Left lung (tissue), 10 donors: ENCODE measurements around the gene SWT1. TPM values are rescaled to one million over a fixed set of nuclear protein-coding genes. Genes with fewer than 3 reads are reported as not detected.
"Not testable (repeated sequence)": the region's sequence is repeated elsewhere in the genome, so short reads cannot be mapped to it uniquely, and the experiment has no call there.

Experiments
- ATAC-seq: fragments of 200-7000 bp; cut with Tn5 transposase; one replicate; pipeline ENCODE4 v1.9.1; 2020; ENCODE audit warnings: moderate library complexity
- DNase-seq, 4 donors: peaks; one replicate each; pipeline ENCODE4 v3.0.0-alpha.2; 2013 to 2020
- H3K27ac ChIP-seq, 2 donors: fragments of 200-600 bp; sonication (generic) in 1 of 2; one replicate each; pipeline versions ENCODE4 v1.5.0 to v1.8.0; 2020 to 2021
- H3K27me3 ChIP-seq, 2 donors: fragments of 200-600 bp; sonication (generic) in 1 of 2; one replicate each; pipeline versions ENCODE4 v1.5.0 to v1.8.0; 2020 to 2021
- H3K36me3 ChIP-seq, 2 donors: fragments of 200-600 bp; sonication (generic) in 1 of 2; one replicate each; pipeline versions ENCODE4 v1.5.0 to v1.8.0; 2020 to 2021
- H3K4me1 ChIP-seq, 2 donors: fragments of 200-600 bp; one replicate each; pipeline ENCODE4 v1.8.0; 2021
- H3K4me3 ChIP-seq, 2 donors: fragments of 200-600 bp; sonication (generic) in 1 of 2; one replicate each; pipeline versions ENCODE4 v1.5.0 to v1.8.0; 2020 to 2021; ENCODE audit warnings: mild to moderate bottlenecking in 1 of 2
- H3K9me3 ChIP-seq, 2 donors: fragments of 200-600 bp; sonication (generic) in 1 of 2; one replicate each; pipeline versions ENCODE4 v1.5.0 to v1.8.0; 2020 to 2021
- intact Hi-C, 2 donors: fragments of 100-400 bp; cut with DNase I; formaldehyde crosslinking; loops; one replicate each; pipeline versions ENCODE4 v1.11.2 to v1.14.2; 2022
- polyA plus RNA-seq, 6 donors: library from polyadenylated mRNA; unstranded; fragments of 120-200 nt; gene quantifications; one replicate each; pipeline ENCODE4 v1.2.1, GENCODE V29; 2013; ENCODE audit not compliant: insufficient read length in 6 of 6
- total RNA-seq, 2 donors: library from RNA; stranded (reverse); fragmentation: NEBNext Ultra II Directional; extraction: Animal tissue kit (Norgen Biotek cat#: 25700); gene quantifications; one replicate each; pipeline ENCODE4 v1.2.1, GENCODE V29; 2021
- TF ChIP-seq, protein P1 (sequence below), 2 donors: fragments of 200-600 bp; sonication (generic) in 1 of 2; IDR thresholded peaks; one replicate each; pipeline versions ENCODE4 v1.5.0 to v1.8.0; 2021; ENCODE audit warnings: antibody characterized with exemption in 2 of 2
- donor health status: DM: no; HTN: yes; CAD: no.
- donor health status: DM: no; HTN: no; CAD: no.

The SWT1 gene
- total and polyA plus RNA-seq, 8 donors = 6.5 to 11.4 (median 9.5) TPM

DNA sequence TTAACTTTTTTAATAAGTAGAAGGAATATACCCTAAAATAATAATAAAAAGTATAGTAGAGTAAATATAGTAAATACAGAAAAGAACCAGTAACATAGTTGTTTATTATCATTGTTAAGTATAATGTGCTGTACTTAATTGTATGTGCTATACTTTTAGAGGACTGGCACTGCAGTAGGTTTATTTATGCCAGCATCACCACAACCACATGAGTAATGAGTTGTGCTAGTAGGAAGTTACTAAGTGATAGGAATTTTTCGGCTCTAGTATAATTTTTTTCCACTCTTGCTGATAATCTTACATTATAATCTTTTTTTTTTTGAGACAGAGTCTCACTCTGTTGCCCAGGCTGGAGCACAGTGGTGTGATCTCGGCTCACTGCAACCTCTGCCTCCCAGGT is 88.5 kb downstream of the SWT1 start:
- no peaks in the 10 kb centered on the region for H3K4me1 ChIP-seq
- ATAC-seq (no peak), DNase-seq (no peak)
- TF ChIP-seq, protein P1, sequence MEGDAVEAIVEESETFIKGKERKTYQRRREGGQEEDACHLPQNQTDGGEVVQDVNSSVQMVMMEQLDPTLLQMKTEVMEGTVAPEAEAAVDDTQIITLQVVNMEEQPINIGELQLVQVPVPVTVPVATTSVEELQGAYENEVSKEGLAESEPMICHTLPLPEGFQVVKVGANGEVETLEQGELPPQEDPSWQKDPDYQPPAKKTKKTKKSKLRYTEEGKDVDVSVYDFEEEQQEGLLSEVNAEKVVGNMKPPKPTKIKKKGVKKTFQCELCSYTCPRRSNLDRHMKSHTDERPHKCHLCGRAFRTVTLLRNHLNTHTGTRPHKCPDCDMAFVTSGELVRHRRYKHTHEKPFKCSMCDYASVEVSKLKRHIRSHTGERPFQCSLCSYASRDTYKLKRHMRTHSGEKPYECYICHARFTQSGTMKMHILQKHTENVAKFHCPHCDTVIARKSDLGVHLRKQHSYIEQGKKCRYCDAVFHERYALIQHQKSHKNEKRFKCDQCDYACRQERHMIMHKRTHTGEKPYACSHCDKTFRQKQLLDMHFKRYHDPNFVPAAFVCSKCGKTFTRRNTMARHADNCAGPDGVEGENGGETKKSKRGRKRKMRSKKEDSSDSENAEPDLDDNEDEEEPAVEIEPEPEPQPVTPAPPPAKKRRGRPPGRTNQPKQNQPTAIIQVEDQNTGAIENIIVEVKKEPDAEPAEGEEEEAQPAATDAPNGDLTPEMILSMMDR (IDR thresholded peaks at IDR 0.05) = no peak
- intact Hi-C loops = no loop called here
- H3K27ac ChIP-seq = no peak overlapping the region
- no peaks in the 10 kb centered on the region for H3K36me3 ChIP-seq
- no peaks in the 10 kb centered on the region for H3K27me3 ChIP-seq
- H3K4me3 ChIP-seq = no peak overlapping the region
- no peaks in the 10 kb centered on the region for H3K9me3 ChIP-seq

DNA sequence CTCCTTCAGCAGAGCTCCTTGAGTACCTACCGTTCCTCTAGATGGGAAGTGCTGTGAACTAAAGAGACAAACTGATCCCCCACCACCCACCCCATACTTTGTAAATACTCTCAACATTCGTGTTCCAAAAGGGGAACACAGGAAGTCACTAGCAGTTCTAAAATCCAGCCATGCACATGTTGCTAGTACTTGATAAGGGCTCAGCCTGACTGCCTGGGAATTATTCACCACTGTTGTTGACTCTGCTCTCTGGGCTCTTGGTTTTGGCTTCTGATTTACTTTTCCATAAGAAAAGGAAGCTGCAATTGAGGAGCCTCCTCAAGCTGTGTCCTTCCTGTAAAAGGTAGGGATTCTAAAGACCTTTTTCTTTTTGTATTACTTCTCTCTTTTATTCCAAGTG is 92.6 kb downstream of the SWT1 start:
- no peaks in the 10 kb centered on the region for H3K27me3 ChIP-seq
- intact Hi-C loops = no loop called here
- H3K9me3 ChIP-seq = no peaks in the 10 kb centered on the region
- no peak for DNase-seq
- ATAC-seq = peak; percentile 24
- TF ChIP-seq, protein P1 (IDR thresholded peaks at IDR 0.05) = no peak
- H3K4me3 ChIP-seq = no peak overlapping the region
- no peaks in the 10 kb centered on the region for H3K4me1 ChIP-seq
- H3K27ac ChIP-seq = no peak overlapping the region
- no peaks in the 10 kb centered on the region for H3K36me3 ChIP-seq

DNA sequence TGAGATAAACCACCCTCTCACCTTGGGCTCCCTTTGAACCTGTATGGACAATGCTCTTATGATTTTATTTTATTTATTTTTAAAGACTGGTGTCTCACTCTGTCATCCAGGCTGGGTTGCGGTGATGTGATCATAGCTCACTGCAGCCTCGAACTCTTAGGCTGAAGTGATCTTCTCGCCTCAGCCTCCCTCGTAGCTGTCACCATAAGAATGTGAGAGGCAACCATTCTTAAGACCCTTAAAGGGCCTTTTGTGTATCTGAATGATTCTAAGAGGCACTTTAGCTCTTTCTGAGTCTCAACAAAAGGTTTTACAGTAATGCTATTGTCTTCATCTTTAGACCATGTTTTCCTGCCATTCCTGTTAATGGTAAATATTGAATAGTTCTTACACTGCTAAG is 93.1 kb downstream of the SWT1 start:
- TF ChIP-seq, protein P1 (IDR thresholded peaks at IDR 0.05) = no peak
- DNase-seq = no peak
- no peak overlapping the region for H3K4me3 ChIP-seq
- intact Hi-C loops = no loop called here
- ATAC-seq = no peak
- no peaks in the 10 kb centered on the region for H3K4me1 ChIP-seq
- H3K9me3 ChIP-seq = no peaks in the 10 kb centered on the region
- H3K36me3 ChIP-seq = no peaks in the 10 kb centered on the region
- no peak overlapping the region for H3K27ac ChIP-seq
- H3K27me3 ChIP-seq = no peaks in the 10 kb centered on the region

DNA sequence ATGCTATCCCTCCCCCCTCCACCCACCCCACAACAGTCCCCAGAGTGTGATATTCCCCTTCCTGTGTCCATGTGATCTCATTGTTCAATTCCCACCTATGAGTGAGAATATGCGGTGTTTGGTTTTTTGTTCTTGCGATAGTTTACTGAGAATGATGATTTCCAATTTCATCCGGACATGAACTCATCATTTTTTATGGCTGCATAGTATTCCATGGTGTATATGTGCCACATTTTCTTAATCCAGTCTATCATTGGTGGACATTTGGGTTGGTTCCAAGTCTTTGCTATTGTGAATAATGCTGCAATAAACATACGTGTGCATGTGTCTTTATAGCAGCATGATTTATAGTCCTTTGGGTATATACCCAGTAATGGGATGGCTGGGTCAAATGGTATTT is 95.0 kb downstream of the SWT1 start:
- ATAC-seq, H3K27ac ChIP-seq, H3K4me1 ChIP-seq, H3K36me3 ChIP-seq, DNase-seq, H3K4me3 ChIP-seq, intact Hi-C loops, H3K9me3 ChIP-seq, H3K27me3 ChIP-seq: not testable (repeated sequence)

DNA sequence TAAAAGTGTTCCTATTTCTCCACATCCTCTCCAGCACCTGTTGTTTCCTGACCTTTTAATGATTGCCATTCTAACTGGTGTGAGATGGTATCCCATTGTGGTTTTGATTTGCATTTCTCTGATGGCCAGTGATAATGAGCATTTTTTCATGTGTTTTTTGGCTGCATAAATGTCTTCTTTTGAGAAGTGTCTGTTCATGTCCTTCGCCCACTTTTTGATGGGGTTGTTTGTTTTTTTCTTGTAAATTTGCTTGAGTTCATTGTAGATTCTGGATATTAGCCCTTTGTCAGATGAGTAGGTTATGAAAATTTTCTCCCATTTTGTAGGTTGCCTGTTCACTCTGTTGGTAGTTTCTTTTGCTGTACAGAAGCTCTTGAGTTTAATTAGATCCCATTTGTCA is 95.4 kb downstream of the SWT1 start:
- H3K36me3 ChIP-seq, H3K4me1 ChIP-seq, H3K27me3 ChIP-seq, H3K4me3 ChIP-seq, DNase-seq, intact Hi-C loops, H3K27ac ChIP-seq, H3K9me3 ChIP-seq, ATAC-seq: not testable (repeated sequence)

DNA sequence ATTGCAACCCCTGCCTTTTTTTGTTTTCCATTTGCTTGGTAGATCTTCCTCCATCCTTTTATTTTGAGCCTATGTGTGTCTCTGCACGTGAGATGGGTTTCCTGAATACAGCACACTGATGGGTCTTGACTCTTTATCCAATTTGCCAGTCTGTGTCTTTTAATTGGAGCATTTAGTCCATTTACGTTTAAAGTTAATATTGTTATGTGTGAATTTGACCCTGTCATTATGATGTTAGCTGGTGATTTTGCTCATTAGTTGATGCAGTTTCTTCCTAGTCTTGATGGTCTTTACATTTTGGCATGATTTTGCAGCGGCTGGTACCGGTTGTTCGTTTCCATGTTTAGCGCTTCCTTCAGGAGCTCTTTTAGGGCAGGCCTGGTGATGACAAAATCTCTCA is 98.6 kb downstream of the SWT1 start:
- H3K9me3 ChIP-seq, H3K4me3 ChIP-seq, H3K4me1 ChIP-seq, DNase-seq, H3K27ac ChIP-seq, ATAC-seq, H3K36me3 ChIP-seq, intact Hi-C loops, H3K27me3 ChIP-seq: not testable (repeated sequence)

DNA sequence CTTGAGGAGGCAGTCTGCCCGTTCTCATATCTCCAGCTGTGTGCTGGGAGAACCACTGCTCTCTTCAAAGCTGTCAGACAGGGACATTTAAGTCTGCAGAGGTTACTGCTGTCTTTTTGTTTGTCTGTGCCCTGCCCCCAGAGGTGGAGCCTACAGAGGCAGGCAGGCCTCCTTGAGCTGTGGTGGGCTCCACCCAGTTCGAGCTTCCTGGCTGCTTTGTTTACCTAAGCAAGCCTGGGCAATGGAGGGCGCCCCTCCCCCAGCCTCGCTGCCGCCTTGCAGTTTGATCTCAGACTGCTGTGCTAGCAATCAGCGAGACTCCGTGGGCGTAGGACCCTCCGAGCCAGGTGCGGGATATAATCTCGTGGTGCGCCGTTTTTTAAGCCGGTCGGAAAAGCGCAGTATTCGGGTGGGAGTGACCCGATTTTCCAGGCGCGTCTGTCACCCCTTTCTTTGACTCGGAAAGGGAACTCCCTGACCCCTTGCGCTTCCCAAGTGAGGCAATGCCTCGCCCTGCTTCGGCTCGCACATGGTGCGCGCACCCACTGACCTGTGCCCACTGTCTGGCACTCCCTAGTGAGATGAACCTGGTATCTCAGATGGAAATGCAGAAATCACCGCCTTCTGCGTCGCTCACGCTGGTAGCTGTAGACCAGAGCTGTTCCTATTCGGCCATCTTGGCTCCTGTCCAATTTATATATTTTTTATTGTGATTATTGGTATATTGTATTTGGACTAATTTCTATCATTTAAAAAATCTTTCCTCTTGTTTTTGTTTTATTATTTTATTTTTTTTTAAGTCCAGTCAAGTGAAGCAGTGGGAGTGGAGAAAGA is 100.4 kb downstream of the SWT1 start:
- H3K27me3 ChIP-seq, intact Hi-C loops, ATAC-seq, H3K36me3 ChIP-seq, DNase-seq, H3K9me3 ChIP-seq, H3K27ac ChIP-seq, H3K4me1 ChIP-seq, H3K4me3 ChIP-seq: not testable (repeated sequence)
